Stimulated activated CD4-positive, alpha-beta T cell treated with anti-CD3 and anti-CD28 coated beads, Interleukin-2, amount 100 ng/mL, for 4 hours (primary cell): ENCODE results near the gene EIF3CL.
"Not testable (repeated sequence)": the region's sequence is repeated elsewhere in the genome, so short reads cannot be mapped to it uniquely, and the experiment has no call there.

Experiments used
- DNase-seq: peaks from one replicate; pipeline ENCODE4 v3.0.0-alpha.2; 2020; ENCODE audit warnings: low read depth

Gene EIF3CL, protein sequence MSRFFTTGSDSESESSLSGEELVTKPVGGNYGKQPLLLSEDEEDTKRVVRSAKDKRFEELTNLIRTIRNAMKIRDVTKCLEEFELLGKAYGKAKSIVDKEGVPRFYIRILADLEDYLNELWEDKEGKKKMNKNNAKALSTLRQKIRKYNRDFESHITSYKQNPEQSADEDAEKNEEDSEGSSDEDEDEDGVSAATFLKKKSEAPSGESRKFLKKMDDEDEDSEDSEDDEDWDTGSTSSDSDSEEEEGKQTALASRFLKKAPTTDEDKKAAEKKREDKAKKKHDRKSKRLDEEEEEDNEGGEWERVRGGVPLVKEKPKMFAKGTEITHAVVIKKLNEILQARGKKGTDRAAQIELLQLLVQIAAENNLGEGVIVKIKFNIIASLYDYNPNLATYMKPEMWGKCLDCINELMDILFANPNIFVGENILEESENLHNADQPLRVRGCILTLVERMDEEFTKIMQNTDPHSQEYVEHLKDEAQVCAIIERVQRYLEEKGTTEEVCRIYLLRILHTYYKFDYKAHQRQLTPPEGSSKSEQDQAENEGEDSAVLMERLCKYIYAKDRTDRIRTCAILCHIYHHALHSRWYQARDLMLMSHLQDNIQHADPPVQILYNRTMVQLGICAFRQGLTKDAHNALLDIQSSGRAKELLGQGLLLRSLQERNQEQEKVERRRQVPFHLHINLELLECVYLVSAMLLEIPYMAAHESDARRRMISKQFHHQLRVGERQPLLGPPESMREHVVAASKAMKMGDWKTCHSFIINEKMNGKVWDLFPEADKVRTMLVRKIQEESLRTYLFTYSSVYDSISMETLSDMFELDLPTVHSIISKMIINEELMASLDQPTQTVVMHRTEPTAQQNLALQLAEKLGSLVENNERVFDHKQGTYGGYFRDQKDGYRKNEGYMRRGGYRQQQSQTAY

DNA sequence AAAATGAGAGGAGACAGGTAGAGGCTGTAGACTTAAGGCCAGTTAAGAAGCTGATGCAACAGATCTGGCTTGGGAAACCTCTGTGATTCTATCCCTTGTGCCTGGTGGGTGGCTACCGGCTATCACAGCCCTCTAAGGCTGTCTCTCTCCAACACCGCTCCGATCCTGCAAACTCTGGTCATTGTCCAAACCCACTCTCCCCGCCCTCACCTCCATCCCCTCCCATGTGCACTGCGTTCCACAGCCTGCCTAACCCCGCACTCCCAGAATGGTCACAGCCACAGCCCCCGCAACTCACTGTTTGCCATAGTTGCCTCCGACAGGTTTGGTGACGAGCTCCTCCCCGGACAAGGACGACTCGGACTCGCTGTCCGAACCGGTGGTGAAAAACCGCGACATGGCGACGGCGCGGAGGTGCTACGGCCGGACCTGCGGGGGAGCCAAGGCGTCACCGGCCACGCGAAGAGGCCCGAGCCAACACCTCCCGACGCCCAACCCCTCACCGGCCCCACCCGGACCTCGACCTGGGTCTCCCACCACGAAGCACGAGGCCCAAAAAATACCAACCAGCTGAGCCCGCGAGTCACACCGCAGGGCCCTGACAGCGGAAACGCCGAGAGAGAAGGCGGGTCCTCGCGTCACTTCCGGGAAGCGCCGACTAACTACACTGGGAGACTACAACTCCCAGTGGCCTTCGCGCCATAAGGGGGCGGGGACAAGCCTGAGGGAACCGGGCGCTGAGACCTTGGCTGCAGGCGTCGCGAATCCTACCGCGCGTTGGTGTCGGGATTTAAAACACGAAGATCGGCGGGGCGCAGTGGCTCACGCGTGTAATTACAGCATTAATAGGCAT lies at the start of gene EIF3CL:
EIF3CL (minus strand) TSS at position 622 of the 853 bp plus-strand sequence; CDS start at position 399, 223 bp downstream.
- DNase-seq = not testable (repeated sequence)

DNA sequence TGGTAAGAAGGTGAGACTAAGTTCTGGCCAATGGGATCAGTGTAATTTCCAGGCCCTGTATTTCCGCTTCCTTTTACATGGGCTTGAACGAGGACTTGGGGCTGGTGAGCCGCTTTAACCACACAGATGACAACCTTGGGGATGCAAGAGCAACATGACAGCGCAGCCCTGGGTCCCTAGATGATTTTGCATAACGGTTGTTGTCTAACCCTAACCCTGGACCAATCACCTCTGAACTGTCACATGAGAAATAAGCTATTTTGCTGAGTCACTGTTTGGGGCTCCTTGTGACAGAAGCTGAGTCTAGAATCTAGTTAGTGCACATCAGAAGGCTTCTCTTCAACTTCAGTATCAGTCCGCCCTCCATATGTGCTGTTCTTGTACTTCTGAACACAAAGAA lies 43.4 kb upstream of the EIF3CL start:
- not testable (repeated sequence) for DNase-seq

DNA sequence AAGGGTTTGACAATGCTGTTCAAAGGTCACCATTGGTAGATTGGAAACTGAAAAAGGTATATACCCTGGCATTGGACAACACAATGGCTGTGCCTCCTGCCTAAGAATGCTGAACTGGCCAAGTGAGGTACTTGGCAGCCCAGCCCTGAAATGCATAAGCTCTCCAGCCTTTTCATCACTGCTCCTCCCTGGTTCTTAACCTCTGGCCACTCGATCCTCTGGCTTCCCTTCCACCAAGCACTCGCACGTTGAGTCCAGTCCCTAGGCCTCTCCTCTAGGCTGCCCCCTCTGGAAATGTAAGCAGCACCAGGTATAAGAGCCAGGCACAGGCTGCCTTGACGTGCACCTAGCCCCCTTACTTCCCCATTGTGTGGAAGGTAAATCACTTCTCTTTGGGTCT lies 42.7 kb upstream of the EIF3CL start:
- not testable (repeated sequence) for DNase-seq

DNA sequence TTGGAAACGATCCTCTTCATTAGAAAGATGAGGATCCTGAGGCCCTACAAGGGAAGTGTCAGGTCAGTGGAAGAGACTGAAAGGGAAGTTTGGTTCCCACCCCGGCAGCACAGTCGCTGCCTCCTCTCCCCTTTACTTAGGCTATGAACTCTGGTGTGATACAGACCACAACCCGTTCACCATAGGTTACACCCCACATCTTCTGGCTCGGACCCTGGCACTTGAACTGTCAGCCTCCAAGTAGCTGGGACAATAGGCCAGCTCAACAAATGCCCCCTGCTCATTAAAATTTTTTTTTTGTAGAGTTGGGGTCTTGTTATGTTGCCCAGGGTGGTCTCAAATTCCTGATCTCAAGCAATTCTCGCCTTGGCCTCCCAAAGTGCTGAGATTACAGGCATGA lies 40.3 kb upstream of the EIF3CL start:
- not testable (repeated sequence) for DNase-seq

DNA sequence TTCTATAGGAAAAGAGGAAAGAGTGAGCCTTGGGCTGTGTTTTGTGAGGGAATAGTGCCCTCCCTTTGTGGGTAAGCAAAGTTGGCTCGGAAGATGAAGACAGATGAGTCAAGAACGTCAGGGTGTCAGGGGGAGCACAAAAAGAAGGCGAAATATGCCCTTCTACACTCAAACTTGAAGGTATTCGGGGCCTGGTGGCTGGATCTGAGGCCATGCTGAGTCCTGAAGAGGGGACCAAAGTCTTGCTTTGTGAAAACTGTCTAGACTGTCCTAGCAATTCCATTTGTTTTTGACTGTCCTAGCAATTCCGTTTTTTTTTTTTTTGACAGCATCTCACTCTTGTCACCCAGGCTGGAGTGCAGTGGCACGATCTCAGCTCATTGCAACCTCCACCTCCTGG lies 35.3 kb upstream of the EIF3CL start:
- DNase-seq = not testable (repeated sequence)

DNA sequence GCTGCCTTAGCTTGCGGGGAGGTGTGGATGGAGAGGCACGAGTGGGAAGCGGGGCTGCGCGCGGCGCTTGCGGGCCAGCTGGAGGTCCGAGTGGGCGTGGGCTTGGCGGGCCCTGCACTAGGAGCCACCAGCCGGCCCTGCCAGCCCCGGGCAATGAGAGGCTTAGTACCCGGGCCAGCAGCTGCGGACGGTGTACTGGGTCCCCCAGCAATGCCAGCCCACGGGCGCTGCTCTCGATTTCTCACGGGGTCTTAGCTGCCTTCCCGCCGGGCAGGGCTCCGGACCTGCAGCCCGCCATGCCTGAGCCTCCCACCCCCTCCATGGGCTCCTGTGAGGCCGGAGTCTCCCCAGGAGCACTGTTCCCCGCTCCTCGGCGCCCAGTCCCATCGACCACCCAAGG lies 31.7 kb upstream of the EIF3CL start:
- DNase-seq = not testable (repeated sequence)

DNA sequence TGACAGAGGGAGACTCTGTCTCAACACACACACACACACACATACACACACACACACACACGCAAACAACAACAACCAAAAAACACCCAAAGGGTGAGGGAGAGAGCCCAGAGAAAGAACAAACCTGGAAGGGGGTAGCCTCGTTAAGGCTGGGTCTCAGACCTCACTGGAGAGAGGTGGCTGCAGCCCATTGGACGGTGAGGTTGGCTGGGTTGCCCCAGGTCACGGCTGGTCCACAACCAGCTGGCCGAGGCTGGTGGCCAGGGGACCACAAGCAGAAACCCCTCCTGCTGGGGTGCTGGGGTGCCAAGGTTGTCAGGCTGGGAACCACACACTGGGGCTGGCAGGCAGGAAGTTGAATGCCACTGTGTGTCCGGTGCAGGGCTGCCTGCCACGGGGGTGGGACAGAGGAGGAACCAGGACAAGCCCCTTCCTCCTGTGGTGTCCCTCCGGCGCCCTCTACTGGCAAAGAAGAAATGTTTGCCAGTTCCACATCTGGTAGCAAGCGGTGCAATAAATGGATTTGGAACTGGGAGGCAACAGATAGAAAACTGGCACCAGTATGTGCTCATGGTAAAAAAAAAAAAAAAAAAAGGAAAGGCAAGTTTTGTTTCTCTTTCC lies 22.5 kb upstream of the EIF3CL start:
- DNase-seq = not testable (repeated sequence)

DNA sequence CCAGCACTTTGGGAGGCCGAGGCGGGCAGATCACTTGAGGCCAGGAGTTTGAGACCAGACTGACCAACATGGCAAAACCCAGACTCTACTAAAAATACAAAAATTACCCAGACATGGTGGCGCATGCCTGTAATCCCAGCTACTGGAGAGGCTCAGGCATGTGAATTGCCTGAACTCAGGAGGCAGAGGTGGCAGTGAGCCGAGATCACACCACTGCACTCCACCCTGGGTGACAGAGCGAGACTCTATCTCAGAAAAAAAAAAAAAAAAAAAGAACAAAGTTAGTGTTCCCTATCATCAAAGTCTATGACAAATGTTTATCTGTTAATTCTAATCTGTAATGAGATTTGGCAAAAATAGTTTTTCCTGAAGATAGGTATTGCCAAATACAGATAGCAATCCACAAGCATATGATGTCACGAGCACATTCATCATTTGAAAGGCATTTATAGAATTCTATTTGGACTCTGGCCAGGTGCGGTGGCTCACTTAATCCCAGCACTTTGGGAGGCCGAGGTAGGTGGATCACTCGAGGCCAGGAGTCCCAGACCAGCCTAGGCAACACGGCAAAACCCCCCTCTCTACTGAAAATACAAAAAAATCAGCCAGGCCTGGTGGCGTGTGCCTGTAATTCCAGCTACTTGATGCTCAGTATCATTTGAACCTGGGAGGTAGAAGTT lies 17.6 kb upstream of the EIF3CL start:
- DNase-seq = not testable (repeated sequence)

DNA sequence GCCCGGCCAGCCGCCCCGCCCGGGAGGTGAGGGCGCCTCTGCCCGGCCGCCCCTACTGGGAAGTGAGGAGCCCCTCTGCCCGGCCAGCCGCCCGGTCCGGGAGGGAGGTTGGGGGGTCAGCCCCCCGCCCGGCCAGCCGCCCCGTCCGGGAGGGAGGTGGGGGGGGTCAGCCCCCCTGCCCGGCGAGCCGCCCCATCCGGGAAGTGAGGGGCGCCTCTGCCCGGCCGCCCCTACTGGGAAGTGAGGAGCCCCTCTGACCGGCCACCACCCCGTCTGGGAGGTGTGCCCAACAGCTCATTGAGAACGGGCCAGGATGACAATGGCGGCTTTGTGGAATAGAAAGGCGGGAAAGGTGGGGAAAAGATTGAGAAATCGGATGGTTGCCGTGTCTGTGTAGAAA lies 13.4 kb upstream of the EIF3CL start:
- DNase-seq = not testable (repeated sequence)

DNA sequence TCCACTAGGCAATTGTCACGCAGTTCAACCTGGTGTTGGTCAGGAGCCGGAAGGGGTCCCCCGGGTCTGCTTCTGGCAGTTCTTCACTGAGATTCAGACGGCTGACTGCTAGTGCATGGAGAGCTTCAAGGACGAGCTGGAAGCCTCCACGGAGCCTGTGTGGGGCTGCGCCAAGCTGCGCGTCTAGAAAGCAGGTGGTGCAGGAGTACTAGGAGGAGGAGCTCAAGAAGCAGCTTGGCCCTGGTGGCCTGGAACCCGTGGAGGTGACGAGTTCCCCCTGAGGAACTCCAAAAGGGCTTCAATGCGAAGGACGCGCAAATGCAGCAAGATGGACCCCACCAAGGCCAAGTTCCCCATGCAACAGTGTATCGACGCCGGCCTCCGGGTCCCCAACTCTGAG lies 10.9 kb upstream of the EIF3CL start:
- not testable (repeated sequence) for DNase-seq

DNA sequence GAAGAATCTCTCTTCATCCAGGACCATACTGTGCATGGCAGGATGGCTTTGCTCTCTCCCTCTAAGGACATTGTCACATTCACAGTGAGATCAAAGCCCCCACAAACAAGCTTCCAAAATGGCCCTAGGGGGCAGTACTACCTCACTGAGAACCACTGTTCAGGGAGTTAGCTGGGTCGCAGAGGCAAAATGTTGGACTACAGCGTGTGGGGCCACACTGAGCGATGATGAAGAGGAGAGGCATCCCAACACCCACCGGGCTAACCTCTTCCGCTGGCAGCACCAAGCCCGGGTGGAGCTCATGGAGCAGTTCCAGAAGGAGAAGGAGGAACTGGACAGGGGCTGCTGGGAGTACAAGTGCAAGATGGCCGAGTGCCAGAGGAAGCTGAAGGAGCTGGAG lies 9.9 kb upstream of the EIF3CL start:
- DNase-seq = not testable (repeated sequence)

DNA sequence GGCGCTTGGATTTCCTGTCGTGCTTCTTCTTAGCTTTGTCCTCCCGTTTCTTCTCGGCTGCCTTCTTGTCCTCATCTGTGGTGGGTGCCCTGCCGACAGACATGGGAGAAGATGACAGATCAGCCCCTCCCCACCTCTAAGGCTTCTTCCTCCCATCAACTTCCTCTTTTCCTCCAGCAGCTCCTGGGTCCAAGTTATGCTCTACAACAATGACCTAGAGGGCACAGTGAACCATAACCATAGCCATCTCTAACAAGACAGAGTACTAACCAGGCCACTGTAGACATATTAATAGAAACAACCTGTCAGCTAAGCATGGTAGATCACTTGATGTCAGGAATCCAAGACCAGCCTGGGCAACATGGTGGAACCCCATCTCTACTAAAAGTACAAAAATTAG lies 11.6 kb downstream of the EIF3CL start:
- DNase-seq = not testable (repeated sequence)

DNA sequence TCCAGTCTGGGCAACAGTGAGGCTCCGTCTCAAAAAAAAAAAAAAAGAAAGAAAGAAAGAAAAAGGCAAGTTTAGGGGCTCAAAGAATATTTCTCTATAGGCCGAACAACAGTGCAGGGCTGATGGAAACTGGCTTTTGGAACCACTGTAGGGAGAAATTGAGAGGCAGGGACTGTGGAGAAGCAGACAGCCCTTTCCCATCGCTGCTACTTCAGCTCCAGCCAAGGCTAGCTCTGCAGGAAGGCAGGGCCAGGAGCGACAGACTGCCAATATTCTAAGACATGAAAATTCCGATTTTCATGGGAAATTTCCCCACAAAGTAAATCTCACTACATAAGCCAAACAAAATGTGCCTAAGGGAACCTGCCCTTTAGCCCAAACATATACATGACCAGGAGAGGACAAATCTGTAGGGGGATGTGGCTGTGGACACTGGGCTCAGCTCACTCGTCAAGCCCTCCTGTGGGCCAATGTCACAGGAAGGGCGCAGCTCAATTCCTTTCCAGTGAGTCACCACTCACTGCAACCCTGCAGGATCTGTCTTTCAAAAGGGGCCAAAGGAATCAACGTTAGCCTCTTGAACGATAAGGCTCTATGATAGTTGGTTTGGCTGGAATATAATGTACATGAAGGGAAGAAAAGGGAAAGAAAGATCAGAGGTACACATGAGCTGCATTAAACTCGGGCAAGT lies 21.3 kb downstream of the EIF3CL start:
- not testable (repeated sequence) for DNase-seq

DNA sequence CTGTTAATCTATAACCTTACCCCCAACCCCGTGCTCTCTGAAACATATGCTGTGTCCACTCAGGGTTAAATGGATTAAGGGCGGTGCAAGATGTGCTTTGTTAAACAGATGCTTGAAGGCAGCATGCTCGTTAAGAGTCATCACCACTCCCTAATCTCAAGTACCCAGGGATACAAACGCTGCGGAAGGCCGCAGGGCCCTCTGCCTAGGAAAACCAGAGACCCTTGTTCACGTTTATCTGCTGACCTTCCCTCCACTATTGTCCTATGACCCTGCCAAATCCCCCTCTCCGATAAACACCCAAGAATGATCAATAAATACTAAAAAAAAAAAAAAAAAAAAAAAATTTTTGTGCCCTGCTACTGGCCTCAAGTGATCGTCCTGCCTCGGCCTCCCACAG lies 25.8 kb downstream of the EIF3CL start:
- not testable (repeated sequence) for DNase-seq

DNA sequence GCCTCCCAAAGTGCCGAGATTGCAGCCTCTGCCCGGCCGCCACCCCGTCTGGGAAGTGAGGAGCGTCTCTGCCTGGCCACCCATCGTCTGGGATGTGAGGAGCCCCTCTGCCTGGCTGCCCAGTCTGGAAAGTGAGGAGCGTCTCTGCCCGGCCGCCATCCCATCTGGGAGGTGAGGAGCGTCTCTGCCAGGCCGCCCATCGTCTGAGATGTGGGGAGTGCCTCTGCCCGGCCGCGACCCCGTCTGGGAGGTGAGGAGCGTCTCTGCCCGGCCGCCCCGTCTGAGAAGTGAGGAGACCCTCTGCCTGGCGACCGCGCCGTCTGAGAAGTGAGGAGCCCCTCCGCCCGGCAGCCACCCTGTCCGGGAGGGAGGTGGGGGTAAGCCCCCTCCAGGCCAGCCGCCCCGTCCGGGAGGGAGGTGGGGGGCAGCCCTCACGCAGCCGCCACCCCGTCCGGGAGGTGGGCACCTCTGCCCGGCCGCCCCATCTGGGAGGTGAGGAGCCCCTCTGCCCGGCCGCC lies 26.5 kb downstream of the EIF3CL start:
- not testable (repeated sequence) for DNase-seq

DNA sequence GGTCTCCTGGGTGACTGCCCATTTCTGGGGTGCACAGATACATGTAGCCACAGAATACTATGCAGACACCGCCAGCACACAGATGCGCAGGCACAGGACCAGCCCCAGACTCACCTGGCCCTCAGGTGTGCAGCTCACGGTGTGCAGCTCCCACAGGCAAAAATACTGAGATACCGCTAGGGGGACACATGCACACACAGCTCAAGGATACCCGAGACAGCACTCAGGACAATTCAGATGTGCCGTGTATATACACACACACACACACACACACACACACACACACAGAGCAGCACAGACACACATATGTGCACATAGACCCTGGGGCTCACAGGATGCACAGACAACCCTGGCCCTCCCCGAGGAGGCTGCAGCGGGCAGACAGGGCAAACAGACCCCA lies 28.5 kb downstream of the EIF3CL start:
- DNase-seq = not testable (repeated sequence)

DNA sequence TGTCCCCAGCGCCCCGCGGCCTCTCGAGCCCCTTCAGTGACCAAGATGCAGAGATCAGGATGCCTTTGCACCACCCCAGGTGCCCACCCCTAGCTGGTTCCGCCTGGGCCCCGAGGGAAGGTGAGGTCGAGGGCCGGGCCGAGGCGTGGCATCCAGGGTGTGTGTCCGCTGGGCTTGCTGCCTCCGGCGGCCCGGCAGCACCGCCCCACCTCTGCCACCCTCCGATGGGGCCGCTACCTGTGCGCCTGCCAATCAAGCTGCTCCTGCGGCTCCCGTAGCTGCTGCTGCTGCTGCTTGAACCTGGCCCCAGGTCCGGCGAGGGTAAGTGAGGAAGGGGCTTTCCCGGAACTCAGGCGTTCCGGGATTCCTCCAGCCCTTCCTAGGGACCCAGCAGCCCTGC lies 29.4 kb downstream of the EIF3CL start:
- not testable (repeated sequence) for DNase-seq

DNA sequence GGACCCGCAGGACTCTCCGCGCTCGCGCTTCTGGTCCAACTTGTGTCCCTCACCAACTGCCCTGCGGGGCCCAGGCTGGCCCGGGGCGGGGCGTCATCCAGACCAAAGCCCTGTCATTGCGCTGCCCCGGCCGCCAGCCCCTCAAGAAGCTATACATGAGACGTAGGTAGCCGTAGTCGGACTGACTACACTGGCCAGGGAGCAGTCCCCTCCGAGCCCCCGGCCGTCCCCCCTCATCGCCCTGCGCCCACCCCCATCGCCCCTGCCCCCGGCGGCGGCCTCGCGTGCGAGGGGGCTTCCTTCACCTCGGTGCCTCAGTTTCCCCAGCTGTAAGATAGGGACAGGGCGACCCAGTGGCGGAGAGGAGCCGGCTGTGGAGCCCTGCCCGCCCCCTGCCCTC lies 35.7 kb downstream of the EIF3CL start:
- not testable (repeated sequence) for DNase-seq

DNA sequence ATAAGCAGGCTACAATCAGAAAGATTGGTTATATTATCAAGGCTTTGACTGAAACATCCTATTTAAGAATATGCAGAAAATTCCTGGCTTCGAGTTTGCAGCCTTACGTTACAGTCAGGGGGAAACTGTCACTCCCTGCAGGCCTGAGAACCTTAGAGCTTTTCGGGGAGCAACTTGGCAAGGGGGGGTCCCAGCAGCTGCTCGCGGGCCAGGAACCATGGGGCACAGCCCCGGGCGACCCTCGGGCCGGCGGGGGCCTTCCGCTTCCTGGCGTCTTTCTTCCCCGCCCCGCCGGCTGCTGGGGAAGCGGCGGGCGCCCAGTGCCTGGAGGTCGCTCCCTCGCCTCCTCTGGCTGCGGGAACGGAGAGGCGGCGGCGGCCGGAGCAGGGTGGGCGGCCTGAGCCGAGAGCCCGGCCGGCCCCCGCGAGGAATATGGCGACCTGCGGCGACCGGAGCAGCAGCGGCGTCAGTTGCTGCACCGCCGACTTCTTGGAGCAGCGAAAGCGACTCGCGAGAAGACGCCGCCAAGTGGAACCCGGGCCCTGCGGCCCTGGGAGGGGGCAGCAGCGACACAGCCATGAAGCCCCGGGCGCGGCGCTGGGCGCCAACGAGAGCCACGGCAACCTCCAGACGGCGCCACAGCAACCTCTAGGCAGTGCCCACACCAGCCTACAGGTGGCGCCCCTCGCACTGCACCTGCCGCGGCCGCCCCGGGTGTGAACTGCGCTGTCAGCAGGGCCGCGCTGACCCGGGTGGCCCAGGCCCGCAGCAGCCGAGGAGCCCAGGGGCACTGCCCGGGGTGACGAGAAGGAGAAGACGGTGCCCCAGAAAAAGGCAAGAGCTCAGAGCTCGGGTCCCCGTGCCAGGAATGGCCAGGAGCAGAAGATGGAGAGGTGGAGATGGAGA lies 39.1 kb downstream of the EIF3CL start:
- DNase-seq = not testable (repeated sequence)
